GM06990 (cell line): Measurements from ENCODE around the gene APP.
"Not testable (repeated sequence)": the region's sequence is repeated elsewhere in the genome, so short reads cannot be mapped to it uniquely, and the experiment has no call there.

ENCODE experiments used
- DNase-seq: peaks from one replicate; pipeline ENCODE4 v3.0.0-alpha.2; 2011; ENCODE audit not compliant: insufficient read length; ENCODE audit errors: extremely low read depth
- H3K27me3 ChIP-seq: replicated peaks from 2 replicates; pipeline ENCODE4 v1.6.0; 2011; ENCODE audit warnings: low read length; ENCODE audit not compliant: control insufficient read depth, insufficient read depth
- H3K36me3 ChIP-seq: 2 replicates; pipeline ENCODE4 v1.5.1; 2011; ENCODE audit warnings: low read length; ENCODE audit not compliant: control insufficient read depth, insufficient read depth
- H3K4me3 ChIP-seq: replicated peaks from 2 replicates; pipeline ENCODE4 v1.5.1; 2011; ENCODE audit warnings: low read depth, mild to moderate bottlenecking, control low read depth, low read length
- CTCF ChIP-seq: IDR thresholded peaks from 2 replicates; pipeline ENCODE4 v1.5.1; 2011; ENCODE audit warnings: low read length, control low read depth, mild to moderate bottlenecking, inconsistent platforms; ENCODE audit not compliant: insufficient read depth, poor library complexity, severe bottlenecking

Gene APP

GRCh38 chr21:26025536-26026512 lies 144.7 kb downstream of the APP start:
- DNase-seq: no peak
- Histone ChIP-seq H3K4me3 (no peak overlapping the region), H3K36me3 (no peaks in the 10 kb centered on the region), H3K27me3 (no peaks in the 10 kb centered on the region; the same call in 1 of the 2 replicates)
- no peak for TF ChIP-seq CTCF

- not testable (repeated sequence) for H3K4me3 ChIP-seq, DNase-seq, H3K27me3 ChIP-seq, H3K36me3 ChIP-seq
Observed at GRCh38 chr21:26023406-26023805, 147.2 kb downstream of the APP start.

- not testable (repeated sequence) for H3K27me3 ChIP-seq, DNase-seq, H3K4me3 ChIP-seq, H3K36me3 ChIP-seq
Observed at GRCh38 chr21:26022598-26023337, 147.8 kb downstream of the APP start.

GRCh38 chr21:26020510-26020909 lies 150.1 kb downstream of the APP start:
- TF ChIP-seq CTCF: no peak
- H3K27me3 ChIP-seq: no peaks in the 10 kb centered on the region
- no peak overlapping the region for H3K4me3 ChIP-seq
- DNase-seq: no peak
- no peaks in the 10 kb centered on the region for H3K36me3 ChIP-seq

- no peak for TF ChIP-seq CTCF
- no peaks in the 10 kb centered on the region for H3K36me3 ChIP-seq
- DNase-seq: no peak
- H3K4me3 ChIP-seq: no peak overlapping the region
- H3K27me3 ChIP-seq: no peaks in the 10 kb centered on the region
Observed at GRCh38 chr21:26020081-26020480, 150.5 kb downstream of the APP start.

GRCh38 chr21:26019236-26019635 lies 151.3 kb downstream of the APP start:
- TF ChIP-seq CTCF: no peak
- H3K36me3 ChIP-seq: no peaks in the 10 kb centered on the region
- DNase-seq: no peak
- no peaks in the 10 kb centered on the region for H3K27me3 ChIP-seq
- no peak overlapping the region for H3K4me3 ChIP-seq
